Stimulated activated CD4-positive, alpha-beta T cell treated with anti-CD3 and anti-CD28 coated beads, Interleukin-2, amount 100 ng/mL, for 48 hours (primary cell): Measurements from ENCODE around the gene GPR132.
"Not testable (repeated sequence)": the region's sequence is repeated elsewhere in the genome, so short reads cannot be mapped to it uniquely, and the experiment has no call there.

Experiments
- DNase-seq, 2 donors: peaks; one replicate each; pipeline ENCODE4 v3.0.0-alpha.2; 2020

Gene GPR132

DNA sequence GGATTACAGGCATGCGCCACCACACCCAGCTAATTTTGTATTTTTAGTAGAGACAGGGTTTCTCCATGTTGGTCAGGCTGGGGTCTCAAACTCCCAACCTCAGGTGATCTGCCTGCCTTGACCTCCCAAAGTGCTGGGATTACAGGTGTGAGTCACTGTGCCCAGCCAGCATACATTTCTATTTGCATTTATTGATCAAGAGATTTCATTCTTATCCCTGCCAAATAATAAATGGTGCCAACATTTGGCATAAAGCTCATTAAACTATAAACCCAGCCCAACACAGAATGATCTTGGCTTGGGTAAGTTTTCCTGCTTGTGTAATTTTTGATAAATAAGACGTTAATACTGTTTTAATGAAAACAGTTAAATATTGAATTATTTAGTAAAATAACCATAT lies 29.6 kb downstream of the GPR132 start:
- DNase-seq = not testable (repeated sequence)

GRCh38 chr14:105034315-105035039 lies 30.8 kb downstream of the GPR132 start:
- DNase-seq = no peak

DNA sequence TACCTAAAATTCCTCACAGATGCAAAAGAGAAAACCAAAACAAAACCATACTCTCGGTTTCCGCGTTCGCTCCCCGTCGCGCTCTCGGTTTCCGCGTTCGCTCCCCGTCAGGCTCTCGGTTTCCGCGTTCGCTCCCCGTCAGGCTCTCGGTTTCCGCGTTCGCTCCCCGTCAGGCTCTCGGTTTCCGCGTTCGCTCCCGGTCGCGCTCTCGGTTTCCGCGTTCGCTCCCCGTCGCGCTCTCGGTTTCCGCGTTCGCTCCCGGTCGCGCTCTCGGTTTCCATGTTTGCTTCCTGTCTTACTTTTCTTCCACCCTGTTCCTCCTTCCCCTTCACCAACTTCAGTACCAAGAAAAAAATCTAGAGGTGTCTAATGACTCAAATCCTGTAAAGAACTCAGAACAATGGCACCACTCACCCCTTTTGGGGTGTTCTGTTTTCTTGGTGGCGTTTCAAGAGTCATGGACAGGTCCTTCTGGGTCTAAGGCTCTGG lies 31.8 kb downstream of the GPR132 start:
- DNase-seq = not testable (repeated sequence)

DNA sequence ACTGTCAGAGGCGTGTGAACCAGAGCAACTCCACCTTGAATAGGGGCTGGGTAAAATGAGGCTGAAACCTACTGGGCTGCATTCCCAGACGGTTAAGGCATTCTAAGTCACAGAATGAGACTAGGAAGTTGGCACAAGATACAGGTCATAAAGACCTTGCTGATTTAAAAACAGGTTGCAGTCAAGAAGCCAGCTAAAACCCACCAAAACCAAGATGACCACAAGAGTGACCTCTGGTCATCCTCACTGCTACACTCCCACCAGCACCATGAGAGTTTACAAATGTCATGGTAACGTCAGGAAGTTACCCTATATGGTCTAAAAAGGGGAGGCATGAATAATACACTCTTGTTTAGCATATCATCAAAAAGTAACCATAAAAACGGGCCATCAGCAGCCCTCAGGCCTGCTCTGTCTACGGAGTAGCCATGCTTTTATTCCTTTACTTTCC lies 32.8 kb downstream of the GPR132 start:
- not testable (repeated sequence) for DNase-seq

DNA sequence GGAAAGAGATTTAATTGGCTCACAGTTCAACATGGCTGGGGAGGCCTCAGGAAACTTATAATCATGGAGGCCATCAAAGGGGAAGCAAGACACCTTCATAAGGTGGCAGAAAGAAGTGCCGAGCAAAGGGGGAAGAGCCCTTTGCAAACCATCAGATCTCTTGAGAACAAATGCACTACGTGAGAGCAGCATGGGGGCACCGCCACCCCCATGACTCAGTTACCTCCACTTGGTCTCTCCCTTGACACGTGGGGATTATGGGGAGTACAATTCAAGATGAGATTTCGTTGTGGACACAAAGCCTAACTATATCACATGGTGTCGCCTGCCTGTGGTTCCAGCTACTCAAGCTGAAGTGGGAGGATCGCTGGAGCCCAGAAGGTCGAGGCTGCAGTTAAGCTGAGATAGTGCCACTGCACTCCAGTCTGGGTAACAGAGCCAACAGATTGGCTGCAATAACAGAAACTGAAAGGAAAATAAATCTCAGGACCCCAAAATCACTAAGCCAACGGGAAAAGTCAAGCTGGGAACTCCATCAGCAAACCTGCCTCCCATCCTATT lies 34.3 kb downstream of the GPR132 start:
- DNase-seq = no peak

- no peak for DNase-seq
Measured at GRCh38 chr14:105030194-105030593, 35.0 kb downstream of the GPR132 start.

- no peak for DNase-seq
Measured at GRCh38 chr14:105029402-105029801, 35.8 kb downstream of the GPR132 start.

DNA sequence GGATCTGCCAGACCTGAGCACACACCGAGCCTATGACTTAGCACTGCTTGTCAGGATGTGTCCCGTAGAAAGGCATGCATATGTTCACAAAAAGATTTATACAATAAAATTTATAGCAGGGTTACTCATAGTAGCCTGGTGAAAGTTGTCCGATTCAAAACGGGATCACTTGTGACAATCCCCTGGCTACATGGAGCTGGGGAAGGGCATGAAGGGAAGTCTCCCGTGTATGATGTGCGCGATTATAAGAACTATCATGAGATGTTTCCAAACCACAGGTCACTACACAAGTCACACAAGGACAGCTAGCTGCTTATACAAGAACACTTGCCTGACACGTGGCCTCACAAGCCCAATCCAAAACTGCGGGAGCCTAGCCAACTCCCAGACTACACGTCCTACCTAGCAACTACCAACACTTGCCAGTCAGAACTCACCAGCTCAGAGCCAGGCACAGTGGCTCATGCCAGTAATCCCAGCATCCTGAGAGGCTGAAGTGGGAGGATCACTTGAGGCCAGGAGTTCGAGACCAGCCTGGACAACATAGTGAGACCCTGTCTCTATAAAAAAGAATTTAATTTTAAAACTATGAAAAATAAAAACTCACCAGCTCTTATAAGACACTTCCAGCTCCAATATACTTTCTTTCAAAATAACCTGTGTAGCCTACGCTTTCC lies 36.8 kb downstream of the GPR132 start:
- no peak for DNase-seq

DNA sequence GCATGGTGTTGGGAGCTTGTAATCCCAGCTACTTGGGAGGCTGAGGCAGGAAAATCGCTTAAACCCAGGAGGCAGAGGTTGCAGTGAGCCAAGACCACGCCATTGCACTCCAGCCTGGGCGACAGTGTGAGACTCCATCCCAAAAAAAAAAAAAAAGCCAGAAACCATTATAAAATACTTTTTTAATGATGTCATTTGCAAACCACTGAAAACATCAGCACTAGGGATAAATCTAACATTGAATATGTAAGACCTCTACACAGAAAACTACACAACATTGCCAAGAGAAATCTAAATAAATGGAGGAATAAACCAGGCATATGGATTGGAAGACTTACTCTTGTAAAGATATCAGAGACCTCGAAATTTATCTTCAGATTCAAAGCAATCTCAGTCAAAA lies 37.5 kb downstream of the GPR132 start:
- DNase-seq = not testable (repeated sequence)

DNA sequence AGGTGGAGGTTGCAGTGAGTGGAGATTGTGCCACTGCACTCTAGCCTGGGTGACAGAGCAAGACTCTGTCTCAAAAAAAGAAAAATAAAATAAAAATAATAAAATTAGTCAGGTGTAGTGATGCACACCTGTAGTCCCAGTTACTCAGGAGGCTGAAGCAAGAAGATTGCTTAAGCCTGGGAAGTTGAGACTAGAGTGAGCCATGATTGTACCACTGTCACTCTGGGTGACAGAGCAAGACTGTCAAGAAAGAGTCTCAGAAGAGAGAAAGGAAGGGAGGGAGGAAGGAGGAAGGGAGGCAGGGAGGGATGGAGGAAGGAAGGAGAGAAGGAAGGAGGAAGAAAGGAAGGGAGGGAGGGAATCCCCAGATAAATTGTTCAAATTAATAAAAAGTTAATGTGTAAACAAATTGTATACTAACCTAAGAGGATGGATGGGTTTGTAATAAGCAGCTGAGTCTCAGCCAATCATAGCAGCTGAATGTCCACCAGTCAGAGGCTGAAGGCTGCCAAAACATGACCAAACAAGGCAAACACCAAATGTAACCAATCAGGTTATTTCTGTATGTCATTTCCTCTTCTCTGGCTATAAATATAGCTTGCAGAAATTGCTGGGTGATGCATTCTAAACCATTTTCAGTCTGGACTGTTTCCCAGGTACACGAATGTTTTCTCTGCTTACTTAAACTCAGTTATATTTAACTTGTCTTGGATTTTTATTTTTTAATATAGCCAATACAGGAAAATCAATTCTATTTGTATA lies 38.2 kb downstream of the GPR132 start:
- no peak for DNase-seq

DNA sequence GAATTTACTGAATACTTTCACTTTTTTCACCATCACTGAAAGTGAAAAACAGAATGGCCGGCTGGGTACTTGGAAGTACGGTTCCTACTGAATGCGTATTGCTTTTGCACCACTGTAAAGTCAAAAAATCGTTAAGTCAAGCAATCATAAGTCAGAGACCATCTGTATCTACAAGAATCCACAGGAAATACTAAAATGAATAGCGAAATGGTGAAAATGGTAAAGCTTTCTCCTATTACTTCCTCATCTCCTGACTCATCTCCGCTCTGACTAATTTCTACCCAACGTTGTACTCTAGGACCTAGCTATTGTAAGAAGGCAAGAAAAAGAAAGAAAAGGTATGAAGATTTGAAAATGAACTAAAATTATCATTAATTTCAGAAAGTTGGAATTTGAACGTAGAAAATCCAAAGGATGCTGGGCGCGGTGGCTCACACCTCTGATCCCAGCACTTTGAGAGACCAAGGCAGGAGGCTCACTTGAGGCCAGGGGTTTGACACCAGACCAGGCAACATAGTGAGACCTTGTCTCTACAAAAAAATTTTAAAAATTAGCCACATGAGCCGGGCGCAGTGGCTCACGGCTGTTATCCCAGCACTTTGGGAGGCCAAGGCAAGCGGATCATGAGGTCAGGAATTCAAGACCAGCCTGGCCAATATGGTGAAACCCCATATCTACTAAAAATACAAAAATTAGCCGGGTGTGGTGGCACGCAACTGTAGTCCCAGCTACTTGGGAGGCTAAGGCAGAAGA lies 39.0 kb downstream of the GPR132 start:
- DNase-seq = no peak

GRCh38 chr14:105025429-105025828 lies 39.8 kb downstream of the GPR132 start:
- DNase-seq = no peak

DNA sequence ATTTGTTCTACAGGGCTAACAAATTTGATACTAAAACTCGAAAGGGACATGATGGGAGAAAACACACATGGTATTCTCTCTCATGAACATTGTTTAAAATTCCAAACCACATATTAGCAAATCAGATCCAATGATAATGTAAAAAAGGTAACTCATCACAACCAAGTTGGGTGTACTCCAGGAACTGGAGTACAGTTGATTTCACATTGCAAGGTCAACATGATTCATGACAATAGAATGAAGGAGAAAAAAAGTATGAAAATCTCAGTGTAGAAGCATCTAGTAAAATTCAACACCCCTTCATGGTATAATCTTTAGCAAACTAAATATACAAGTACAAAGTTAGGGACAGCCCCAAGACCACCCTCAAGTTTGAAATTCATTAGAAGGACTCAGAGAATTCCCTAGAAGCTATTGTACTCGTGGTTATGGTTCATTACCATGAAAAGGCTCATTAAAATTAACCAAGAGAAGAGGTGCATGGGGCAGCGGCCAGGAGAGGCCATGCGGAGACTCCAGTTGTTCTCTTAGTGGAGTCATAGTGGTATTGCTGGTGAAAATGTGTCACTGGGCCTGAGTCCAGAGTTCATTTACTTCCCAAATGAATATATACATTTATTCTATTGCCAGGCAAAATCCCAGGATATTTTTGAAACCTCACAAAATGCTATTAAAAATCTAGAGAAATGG lies 41.3 kb downstream of the GPR132 start:
- DNase-seq = no peak

- DNase-seq = no peak
Measured at GRCh38 chr14:105023144-105023543, 42.1 kb downstream of the GPR132 start.

- no peak for DNase-seq
Measured at GRCh38 chr14:105022276-105022670, 43.0 kb downstream of the GPR132 start.

DNA sequence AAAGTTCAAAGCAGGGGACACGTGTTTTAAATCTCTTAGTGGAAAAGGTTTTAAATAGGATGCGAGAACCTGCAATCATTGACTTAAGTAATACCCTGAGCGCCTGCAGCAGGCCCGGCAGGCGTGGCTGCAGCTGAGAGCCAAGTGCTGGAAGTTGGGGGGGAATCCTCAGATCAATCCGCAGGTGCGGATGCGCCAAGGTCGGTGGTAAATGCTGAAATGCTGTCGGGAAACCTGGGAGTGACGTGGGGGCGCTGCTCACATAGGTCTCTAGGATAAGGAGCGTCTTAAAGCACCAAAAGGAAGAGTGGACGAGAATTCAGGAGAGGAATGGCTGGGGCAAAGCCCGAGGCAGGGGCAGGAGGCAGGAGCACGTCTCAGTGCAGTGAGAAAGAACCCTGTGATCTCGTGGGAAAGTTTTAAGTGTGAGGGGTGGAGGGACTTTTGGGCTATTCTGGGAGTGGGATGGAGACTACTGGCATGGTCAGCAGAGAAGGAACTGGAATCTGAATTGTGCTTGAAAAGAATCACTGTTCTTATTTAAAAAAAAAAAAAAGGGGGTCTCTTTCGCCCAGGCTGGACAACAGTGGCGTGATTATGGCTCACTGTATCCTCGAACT lies 43.5 kb downstream of the GPR132 start:
- DNase-seq = peak; percentile 30 to 32

DNA sequence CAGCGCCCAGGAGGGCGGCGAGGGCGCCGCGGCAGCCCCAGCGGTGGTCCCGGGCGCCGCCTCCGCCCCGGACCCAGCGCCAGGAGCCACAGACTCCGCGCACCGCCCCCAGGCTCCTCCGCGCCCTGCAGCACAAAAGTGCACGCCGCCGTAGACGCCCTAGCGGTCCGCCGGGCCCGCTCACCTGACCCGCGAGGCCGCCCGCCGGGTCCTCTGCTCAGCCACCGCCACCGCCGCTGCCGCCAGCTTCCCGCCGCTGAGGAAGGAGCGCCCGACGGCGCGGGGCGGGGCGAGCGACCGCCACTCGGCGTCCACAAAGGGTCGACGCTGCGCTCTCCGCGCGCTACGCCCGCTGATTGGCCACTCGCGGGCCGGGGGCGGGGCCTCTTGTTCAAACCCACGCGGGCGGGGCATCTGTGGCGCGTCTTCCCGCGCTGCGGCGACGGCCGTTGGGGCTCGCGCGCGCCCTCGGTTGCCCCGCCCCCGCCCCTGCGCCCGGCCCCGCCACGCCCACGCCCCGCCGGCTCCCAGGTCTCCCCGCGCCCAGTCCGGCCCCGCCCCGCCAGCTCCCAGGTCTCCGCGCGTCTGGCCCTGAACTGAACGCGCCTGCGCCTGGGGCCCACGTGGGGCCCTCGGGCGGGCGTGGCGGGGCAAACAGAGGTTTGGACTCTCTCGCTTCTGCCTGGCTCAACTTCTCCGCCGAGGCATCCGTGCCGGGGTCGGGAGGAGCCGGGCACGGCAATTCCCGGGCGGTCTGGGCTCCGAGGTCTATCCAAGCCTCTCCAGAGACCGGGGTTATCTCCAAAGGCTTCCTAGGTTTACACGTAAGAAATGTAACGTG lies 44.2 kb downstream of the GPR132 start, which contains the start of gene CDCA4:
Gene CDCA4 (minus strand): TSS at position 269 of the 841 bp plus-strand sequence. CDS start 9,154 bp downstream, outside the sequence.
- DNase-seq = peak; percentile 96 to 99

GRCh38 chr14:105019861-105020814 lies 45.1 kb downstream of the GPR132 start:
- peak; percentile 42 to 54 for DNase-seq

DNA sequence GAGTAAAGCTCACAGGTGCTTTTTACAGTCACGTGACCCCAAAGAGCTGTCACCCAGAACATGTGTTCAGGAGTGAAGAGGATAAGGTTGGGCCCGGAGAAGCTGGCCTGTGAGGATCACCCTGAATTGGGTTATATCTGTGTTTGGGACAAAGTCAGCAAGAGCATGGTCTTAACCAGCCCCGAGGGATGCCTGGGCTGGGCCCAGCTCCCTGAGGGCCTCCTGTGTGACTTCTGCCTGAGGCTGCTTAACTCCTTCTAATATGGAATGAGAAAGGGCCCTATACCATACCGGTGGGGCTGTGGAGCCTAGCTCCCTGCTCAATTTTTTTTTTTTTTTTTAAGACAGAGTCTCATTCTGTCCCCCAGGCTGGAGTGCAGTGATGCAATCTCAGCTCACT lies 46.8 kb downstream of the GPR132 start:
- DNase-seq = no peak
